ENCODE results near the gene ARMC7.
A peak's percentile ranks its signal among the peaks of the same experiment; 100 is the strongest.
"Not testable (repeated sequence)": the region's sequence is repeated elsewhere in the genome, so short reads cannot be mapped to it uniquely, and the experiment has no call there.

Gene ARMC7

DNA sequence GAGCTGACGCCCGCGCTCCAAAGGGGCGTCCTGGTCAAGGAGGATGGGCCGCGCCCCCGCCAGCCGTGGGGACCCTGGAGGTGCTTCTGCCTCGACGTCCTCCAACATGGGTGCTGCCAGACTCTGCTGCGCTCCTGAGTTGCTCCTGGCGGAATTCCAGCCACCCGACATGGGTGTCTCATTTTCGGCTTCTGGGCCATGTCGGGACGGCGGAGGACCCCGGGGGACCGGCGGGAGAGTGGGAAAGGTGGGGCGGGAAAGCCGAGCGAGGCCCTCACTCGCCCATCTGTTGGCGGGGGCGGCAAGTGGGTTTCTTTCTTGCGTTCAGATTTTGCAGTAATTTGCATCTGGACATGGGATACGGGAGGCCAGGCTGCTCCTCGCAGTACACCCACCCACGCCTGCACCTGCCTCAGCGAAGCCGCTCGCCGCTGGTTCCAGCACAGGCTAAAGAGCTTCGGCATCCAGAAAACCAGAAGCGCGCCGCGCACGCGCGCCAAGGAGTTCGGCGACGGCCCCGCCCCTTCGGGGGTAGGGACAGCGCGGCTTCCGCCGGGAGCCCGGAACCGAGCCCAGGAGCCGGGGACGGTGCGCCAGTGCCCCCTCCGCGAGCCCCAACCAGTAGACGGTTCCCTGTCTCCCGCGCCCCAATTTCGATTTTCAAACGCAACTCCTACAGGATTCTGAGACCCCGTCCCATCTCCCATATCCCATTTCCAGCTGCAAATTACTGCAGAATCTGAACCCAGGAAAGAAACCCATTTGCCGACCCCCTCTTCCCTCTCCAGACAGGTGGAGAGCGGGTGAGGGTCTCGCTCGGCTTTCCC lies at the start of gene ARMC7:
Gene ARMC7, plus strand, starts transcription at position 563 of the 827 bp plus-strand sequence. CDS start 320 bp downstream, outside the sequence.
- DNase-seq (ENCODE audit: low read depth) = peak; percentile 82

DNA sequence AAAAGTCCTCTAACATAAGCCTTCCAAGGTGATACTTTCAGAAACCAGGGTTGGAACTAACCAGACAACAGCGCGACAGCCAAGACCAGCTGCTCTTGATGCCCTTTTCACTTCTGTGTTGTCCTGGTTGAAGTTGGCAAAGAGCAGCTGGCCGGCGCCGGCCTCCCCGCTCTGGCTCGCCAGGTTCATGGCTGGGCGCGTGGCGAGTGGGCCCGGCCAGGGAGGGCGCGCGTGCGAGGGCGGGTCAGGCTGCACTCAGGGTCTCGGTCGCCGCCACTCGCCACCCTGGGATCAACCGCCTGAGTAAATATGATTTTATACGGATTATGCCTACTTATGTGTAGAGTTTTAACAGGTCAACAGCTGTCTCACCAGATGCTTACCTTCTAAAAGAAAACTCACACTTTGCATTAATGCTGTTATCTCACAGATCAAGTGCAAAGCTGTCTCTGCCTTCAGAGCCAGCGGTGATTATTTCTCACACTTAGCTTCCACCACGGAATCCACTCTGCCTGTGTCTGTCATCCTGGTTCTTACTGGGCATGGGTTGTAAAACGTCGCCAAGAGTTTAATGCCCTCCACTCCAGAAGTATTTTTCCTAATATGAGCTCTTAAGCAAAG lies 49.2 kb upstream of the ARMC7 start:
- no peak for DNase-seq (ENCODE audit: low read depth)

DNA sequence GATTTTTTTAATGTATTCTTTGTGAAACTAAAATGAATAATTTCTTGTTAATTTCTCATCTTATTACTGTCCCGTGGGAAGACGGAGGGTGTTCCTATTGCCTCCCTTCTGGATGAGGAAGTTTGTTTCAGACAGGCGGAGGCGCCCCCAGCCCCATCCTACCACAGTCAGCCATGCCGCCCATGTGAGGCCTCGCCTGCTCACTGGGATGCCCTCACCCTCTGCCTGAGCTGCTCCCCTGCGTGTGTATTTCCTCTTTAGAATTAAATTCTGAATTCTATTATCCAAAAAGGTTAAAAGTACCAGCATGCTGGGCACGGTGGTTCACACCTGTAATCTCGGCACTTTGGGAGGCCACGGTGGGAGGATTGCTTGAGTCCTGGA lies 48.7 kb upstream of the ARMC7 start:
- DNase-seq (ENCODE audit: low read depth) = no peak

DNA sequence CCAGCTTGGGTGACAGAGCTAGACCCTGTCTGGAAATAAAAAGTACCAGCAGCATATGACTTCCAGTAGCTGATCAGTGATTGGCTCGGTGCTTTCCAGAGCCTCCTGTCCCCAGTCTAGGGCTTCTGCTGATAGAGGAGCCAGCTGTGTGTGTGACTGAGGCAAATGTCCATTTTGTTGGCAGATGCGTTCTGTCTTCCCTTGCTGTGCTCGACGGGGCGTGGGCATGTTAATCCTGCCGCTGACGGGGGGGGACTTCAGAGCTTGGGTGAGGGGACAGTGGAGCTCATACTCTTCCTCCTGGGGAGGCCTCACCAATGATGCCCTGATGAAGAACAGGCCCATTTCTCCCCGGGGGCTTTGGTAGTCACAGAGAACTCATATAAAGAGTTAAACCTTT lies 48.2 kb upstream of the ARMC7 start:
- DNase-seq (ENCODE audit: low read depth) = no peak

DNA sequence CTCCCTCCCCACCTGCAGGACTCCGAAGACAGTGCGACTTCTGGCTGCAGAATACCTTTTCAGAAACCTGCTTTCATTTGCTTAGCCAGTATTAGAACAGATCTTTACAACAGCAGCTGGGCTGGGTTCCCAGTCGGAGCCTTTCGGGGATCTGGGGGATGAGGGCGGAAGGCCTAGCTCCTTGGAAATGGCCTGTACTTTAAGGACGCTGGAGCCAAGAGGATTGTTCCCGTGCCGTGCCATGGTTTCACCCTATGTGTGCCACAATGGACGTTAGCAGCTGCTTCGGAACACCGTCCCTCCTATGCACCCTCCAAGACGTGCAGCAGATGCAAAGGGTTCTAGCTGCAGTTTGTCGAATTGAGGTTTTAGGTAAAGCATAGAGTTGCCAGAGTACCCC lies 46.6 kb upstream of the ARMC7 start:
- DNase-seq (ENCODE audit: low read depth) = no peak

DNA sequence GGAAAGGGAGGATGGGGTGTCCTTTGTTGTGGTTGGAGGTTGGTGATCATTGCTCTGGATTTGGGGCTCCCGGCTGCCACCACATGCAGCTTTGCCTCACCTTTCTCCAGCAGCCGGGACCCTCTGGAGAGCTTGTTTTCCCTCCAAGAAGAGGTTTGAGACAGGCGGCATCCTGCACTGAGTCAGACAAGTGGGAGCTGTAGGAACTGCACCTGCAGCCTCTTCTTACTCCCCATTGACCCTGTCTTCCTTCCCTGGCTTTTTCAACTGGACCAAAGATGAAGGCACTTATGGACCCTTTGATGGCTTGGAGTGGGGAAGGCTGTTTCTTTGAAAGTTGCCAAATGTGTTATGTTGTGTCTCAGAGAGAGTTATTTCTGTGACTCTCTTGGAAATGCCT lies 46.1 kb upstream of the ARMC7 start:
- no peak for DNase-seq (ENCODE audit: low read depth)

DNA sequence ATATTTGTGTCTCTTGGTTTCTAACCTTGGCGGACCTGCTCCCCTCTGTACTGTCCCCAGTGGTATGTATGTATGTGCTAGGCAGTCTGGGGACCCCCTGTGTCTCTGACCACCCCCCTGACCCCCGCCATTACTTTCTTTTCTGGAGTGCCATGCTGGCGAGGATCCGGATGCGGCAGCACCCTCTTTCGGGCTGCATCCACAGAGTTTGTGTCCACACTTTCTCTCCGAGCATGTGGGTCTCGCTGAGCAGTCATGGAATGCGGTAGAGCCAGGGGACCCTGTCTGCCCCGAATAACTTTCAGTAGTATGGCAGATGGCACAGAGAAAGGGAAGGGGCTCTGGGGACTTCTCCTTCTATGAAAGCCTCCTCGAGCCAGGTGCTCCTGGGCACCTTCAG lies 45.7 kb upstream of the ARMC7 start:
- no peak for DNase-seq (ENCODE audit: low read depth)

DNA sequence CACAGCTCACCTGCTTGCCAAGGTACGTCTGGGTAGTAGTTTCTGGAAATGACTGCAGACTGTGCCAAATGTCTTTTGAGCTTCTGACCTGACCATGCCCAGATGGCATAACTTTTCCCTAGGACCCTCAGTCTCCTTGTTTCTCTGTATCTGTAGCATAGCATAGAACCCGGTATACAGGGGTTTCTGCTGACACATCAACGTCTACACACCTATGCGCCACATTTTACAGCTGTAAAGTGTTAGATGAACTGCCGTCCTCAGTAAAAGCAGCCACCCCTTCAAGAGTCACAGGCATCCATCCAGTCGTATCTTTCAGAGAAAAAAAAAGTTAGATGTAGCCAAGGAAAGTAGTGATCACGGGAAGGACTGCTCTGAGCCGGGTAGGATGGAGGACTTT lies 45.3 kb upstream of the ARMC7 start:
- DNase-seq (ENCODE audit: low read depth) = no peak

DNA sequence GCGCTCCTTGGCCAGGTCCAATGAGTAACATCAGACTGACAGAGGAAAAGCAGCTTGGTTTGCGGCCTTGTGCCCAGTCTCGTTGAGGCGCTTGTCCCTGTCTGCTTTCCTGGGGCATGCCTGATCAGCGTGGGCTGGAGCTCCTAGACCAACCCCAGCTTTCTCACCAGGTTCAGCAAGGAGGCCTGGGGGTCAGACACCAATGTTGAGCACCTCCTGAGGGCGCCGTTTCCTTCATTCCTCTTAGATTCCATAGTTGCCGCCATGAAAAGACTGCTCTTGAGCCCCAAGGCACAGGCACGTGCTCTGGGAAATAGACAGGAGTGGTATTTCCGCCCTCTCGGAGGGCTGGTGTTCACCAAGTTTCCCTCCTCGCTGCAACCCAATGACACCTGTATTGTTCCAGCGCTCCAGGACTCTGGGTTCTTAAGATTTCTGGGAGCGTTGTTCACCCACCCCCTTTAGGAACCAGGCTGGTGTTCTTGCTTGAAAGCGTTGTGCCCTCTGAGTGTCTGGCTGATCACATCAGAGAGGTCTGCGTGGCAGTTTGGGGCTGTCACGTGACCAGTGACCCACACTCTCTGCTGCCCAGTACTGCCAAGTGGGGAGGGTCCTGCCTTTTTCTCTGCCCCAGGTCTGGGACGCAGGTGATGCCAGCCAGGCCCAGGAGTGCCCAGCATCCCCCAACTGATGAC lies 44.8 kb upstream of the ARMC7 start:
- no peak for DNase-seq (ENCODE audit: low read depth)

DNA sequence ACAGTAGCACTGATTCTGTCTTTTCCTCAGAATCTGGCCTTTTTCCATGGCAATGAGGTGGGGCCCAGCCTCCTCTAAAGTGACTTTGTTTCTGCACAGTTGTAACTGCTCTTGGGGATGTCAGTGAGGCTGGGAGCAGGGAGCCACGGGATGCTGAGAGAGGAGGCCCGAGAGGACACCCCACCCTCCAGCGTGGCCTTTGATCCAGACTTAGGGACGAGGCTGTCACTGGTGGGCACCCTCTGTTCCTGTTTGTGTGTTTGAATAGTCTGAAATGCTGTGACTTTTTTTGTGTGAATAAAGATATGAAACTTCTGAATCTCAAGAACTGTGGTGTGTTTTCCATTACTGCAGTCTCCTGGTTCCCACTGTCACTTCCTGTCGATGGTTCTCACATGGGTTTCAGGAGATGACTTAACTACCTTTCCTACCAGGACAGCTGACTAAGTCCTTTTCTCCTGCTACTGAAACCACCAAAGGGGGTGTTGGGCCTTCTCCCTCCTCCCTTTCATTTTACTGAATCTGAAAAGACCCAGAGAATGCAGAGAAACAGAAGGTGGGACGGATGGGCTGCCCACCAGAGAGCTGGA lies 44.1 kb upstream of the ARMC7 start:
- DNase-seq (ENCODE audit: low read depth) = no peak

DNA sequence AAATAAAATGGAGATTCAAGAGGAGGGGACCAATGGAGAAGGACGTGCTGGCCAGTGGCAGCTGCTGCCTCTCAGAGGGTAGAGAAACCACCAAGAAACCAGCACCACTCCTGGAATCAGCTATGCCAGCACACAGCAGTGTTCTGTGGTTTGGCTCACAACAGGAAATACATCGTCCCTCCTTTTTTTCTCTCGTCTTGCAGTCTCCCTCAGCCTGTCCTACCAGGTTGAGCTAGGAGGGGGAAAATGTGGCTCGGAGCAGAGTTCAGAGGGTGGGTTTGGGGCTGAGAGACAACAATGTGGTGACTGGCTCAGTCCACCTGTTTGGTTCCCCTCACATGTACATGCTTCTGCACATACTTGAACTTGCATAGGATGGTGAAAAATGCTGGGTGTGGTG lies 41.9 kb upstream of the ARMC7 start:
- DNase-seq (ENCODE audit: low read depth) = no peak

DNA sequence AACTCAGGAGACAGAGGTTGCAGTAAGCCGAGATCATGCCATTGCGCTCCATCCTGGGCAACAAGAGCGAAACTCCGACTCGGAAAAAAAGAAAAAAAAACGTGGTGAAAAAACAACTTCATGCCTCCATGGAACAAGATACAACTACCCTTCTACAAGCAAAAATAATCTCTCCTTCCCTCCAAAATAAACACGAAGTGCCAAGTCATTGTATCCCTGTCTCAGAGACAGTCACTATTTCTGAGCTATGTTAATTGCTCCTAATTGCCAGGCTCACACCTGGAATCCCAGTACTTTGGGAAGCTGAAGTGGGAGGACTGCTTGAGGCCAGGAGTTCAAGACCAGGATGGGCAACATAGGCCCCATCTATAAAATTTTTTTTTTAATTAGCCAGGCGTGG lies 41.0 kb upstream of the ARMC7 start:
- no peak for DNase-seq (ENCODE audit: low read depth)

DNA sequence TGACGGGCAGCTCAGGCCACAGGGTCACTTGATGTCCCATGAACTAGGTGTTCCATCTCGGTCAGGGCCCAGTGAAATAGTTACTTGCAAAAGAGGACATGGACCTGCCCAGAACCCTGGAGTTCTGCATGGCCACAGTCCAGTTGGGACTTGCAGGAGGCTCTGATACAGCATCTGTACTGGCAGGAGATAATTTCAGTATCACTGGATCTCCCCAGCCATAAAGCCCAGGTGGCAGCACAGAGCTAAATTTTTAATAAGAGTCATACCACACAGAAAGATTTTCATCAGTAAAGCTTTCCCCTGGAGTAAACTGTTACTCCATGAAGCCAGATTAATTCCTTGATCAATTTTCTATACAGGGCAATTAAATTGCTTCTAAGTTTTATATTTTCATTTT lies 40.0 kb upstream of the ARMC7 start:
- DNase-seq (ENCODE audit: low read depth) = no peak

DNA sequence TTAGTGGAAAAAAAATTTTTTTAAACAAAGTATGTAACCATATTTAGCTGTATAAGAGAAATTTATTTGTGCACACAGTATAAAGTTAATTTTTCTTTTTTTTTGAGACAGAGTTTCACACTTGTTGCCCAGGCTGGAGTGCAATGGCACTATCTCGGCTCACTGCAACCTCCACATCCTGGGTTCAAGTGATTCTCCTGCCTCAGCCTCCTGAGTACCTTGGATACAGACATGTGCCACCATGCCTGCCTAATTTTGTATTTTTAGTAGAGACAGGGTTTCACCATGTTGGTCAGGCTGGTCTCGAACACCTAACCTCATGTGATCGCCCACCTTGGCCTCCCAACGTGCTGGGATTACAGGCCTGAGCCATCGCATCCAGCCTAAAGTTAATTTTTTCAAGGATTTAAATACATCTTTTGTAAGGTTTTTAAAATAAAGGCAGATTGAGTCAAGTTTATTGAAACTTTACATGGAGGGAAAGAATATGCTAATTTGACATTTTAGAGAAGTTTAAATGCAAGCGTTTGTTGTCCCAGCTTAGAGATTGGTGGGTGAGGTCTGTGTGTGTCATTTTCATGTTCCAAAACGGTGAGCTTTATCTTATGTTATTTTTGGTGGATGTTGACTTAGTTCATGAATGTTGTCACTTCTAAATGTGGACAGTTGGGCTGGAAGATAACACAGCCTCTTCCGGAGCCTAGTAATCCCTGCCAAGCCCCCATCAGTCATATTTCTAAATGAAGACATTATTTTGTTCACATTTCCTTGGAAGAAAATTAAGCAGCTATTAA lies 38.1 kb upstream of the ARMC7 start:
- not testable (repeated sequence) for DNase-seq (ENCODE audit: low read depth)

DNA sequence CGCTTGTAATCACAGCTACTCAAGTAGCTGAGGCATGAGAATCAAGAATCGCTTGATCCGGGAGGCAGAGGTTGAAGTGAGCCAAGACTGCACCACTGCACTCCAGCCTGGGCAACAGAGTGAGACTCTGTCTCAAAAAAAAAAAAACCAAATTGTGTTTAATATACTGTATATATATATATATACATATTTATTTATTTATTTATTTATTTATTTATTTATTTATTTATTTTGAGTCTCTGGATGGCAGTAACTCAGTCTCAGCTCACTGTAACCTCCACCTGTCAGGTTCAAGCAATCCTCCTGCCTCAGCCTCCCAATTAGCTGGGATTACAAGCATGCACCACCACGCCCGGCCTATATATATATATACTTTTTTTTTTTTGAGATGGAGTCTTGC lies 36.9 kb upstream of the ARMC7 start:
- DNase-seq (ENCODE audit: low read depth) = not testable (repeated sequence)

DNA sequence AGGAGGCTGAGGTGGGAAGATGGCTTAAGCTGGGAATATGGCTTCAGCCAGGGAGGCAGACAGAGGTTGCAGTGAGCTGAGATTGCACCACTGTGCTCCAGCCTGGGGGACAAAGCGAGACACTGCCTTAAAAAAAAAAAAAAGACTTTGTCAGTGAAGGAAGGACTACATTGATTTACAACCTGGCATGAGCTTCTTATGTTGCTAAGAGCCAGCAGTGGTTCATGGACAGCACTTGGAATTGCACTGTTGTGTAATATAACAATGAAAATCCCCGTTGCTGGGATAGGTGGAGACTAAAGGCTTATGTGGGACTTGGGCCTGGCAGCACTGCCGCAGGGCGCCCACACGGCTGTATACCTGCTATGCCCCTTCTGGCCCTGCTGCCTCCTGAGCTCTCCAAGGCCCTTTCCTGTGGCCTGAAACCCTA lies 36.1 kb upstream of the ARMC7 start:
- no peak for DNase-seq (ENCODE audit: low read depth)

DNA sequence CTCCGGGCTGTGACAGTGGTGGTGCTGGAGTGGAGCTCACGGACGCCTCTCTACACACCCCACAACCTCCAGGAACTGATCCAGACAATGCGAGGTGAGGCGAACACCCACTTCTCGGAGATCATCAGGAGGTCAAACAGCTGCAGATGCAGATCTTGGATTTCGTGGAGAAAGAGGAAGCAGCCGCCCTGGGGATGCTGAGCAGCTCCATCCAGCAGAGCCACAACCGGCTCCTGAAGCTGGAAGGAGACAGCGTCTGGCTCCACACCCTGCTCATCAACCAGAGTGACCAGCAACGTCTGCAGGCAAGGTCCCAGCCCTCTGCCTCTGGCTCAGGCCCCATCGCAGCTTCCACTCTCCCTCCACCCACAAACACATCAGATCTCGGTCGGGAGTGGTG lies 35.2 kb upstream of the ARMC7 start:
- DNase-seq (ENCODE audit: low read depth) = no peak

DNA sequence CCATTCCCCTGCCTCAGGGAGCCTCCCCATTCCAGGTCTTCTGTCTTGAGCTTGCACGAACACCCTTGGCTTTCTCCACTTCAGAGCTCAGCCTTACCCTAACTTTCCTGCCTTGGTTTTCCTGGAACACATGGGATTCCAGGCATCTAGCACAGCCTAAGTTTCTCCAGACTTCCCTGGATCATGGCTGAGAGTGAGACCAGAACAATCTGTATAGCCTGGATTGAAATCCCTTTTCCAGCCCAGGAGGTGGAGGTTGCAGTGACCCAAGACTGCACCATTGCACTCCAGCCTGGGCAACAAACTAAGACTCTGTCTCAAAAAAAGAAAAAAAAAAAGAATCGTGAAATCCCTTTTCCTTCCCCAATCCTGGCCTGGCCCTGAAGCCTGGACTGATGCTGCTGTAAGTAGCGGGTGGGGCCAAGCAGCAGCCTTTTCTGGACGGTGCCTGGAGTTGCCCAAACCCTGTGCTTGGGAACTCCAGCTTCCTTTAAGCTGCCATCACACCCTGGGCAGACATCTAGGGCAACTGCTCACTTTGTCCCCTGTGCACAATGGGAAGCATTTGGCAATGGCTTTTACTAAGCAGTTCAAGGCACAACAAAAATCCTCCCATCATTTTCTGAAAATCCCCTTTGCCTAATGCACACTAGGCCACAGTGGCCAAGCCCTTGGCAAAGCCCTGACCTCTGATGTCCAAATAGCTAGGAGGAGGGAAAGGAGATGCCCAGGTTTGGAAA lies 34.0 kb upstream of the ARMC7 start:
- DNase-seq (ENCODE audit: low read depth) = no peak

DNA sequence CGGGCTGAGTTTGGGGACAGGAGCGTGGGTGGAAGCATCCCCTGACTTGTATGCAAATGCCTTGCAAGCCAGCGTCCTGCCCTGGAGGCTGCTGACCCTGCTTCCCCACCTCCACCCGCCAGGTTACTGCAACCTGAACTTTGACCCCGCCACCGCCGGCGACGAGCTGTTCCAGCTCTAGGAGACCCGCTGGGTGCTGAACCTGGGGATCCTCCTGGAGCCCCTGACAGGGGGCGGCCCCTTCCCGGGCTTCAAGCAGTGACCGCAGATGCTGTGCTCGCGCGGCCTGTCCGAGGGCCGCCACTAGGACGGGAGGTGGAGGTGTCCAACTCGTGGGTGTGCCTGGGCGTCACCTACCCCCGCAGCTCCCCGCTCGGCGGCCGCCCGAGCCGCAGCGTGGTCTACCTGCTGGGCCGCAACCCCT lies 32.7 kb upstream of the ARMC7 start:
- no peak for DNase-seq (ENCODE audit: low read depth)

DNA sequence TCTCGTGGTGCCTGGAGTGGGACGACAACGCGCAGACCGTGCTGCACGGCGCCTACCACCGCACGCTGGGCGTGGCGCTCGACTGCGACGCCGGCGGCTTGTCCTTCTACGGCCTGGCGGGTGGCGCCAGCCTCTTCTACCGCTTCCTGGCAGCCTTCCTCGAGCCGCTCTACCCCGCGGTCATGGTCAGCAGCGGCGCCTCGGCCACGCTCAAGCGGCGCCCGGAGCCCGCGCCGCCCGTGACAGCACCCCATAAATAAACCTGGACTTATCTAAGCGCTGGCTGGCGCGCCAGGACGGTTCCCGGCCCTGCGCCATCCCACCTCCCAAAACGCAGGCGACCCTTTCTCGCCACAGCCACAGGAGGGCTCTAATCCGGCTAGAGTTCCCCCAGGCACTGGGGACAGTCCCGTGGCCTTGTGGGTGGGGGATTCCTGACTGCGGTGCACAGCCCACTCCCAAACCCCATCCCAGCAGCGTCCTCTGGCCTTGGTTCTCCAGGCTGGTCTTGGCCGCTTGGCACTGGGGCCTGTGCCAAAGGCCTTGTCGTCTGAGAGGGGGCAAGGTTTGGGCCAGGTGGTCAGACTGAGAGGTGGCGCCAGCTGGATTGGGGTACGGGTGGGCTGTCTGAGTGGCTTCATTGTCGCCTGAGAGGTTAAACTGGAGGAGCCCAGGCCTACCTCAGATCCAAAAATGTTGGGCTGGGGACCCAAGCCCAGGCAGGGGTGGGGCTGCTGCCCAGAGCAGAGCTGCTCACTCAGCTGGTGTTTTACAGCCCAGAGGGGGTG lies 32.1 kb upstream of the ARMC7 start:
- no peak for DNase-seq (ENCODE audit: low read depth)
